EL (cell line): ENCODE measurements around the gene FBN1.

Source experiments
- DNase-seq: peaks from one replicate; pipeline ENCODE4 v3.0.0-alpha.2; 2016

FBN1 gene

GRCh38 chr15:48650931-48651330 lies 5.4 kb upstream of the FBN1 start:
- DNase-seq = no peak

GRCh38 chr15:48647962-48648361 lies 2.5 kb upstream of the FBN1 start:
- peak; percentile 61 for DNase-seq

GRCh38 chr15:48646331-48646730 lies 822 bp upstream of the FBN1 start:
- DNase-seq = no peak

- DNase-seq = peak; percentile 67
Measured at GRCh38 chr15:48644827-48645557, 517 bp downstream of the FBN1 start.

- peak; percentile 55 for DNase-seq
Measured at GRCh38 chr15:48644467-48644826, 1.1 kb downstream of the FBN1 start.

GRCh38 chr15:48643776-48644466 lies 1.6 kb downstream of the FBN1 start:
- DNase-seq = peak; percentile 46

- DNase-seq = no peak
Measured at GRCh38 chr15:48643206-48643605, 2.3 kb downstream of the FBN1 start.

GRCh38 chr15:48642795-48643194 lies 2.7 kb downstream of the FBN1 start:
- no peak for DNase-seq

- peak; percentile 61 for DNase-seq
Measured at GRCh38 chr15:48641416-48641815, 4.1 kb downstream of the FBN1 start.

- no peak for DNase-seq
Measured at GRCh38 chr15:48638963-48639362, 6.5 kb downstream of the FBN1 start.

GRCh38 chr15:48637639-48638038 lies 7.9 kb downstream of the FBN1 start:
- DNase-seq = no peak

- peak; percentile 74 for DNase-seq
Measured at GRCh38 chr15:48636511-48636910, 9.0 kb downstream of the FBN1 start.

GRCh38 chr15:48634893-48635292 lies 10.6 kb downstream of the FBN1 start:
- DNase-seq = peak; percentile 66

- DNase-seq = no peak
Measured at GRCh38 chr15:48634096-48634495, 11.4 kb downstream of the FBN1 start.

- peak; percentile 72 for DNase-seq
Measured at GRCh38 chr15:48632651-48633050, 12.9 kb downstream of the FBN1 start.

- DNase-seq = no peak
Measured at GRCh38 chr15:48631176-48631770, 14.2 kb downstream of the FBN1 start.

GRCh38 chr15:48630245-48630644 lies 15.3 kb downstream of the FBN1 start:
- no peak for DNase-seq

- peak; percentile 50 for DNase-seq
Measured at GRCh38 chr15:48628832-48629231, 16.7 kb downstream of the FBN1 start.

- DNase-seq = peak; percentile 88
Measured at GRCh38 chr15:48627260-48627940, 18.1 kb downstream of the FBN1 start.

GRCh38 chr15:48625126-48625525 lies 20.4 kb downstream of the FBN1 start:
- DNase-seq = no peak

GRCh38 chr15:48624700-48625099 lies 20.8 kb downstream of the FBN1 start:
- no peak for DNase-seq

GRCh38 chr15:48623456-48623855 lies 22.1 kb downstream of the FBN1 start:
- no peak for DNase-seq

- no peak for DNase-seq
Measured at GRCh38 chr15:48622237-48622636, 23.3 kb downstream of the FBN1 start.

GRCh38 chr15:48619446-48619845 lies 26.1 kb downstream of the FBN1 start:
- no peak for DNase-seq
